GM21367 (cell line): ENCODE results near the gene NELFCD.
"Not testable (repeated sequence)": the region's sequence is repeated elsewhere in the genome, so short reads cannot be mapped to it uniquely, and the experiment has no call there.

Experiments
- ATAC-seq: cut with Tn5 transposase; IDR thresholded peaks from one replicate; pipeline ENCODE4 v1.9.1; 2021; ENCODE audit not compliant: unreplicated experiment

The NELFCD gene

DNA sequence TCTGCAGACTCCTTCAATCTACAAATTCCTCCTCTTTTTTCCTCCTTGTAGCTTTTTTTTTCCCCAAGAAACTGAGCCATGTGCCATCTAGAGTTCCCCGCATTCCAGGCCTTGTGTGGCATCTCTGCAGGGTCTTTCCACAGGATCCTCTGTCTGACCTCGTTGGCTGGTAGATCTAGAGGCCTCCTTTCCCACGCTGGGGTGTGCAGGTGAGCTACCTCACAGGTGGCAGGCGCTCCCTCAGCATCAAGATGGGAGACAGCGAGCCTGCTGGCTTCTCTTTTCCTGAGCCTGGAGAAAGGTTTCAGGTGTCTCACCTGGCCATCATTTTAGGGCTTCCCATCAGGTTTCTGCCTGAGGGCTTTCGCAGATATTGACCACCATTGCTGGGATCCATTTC is 9.6 kb upstream of the NELFCD start:
- ATAC-seq: no peak

DNA sequence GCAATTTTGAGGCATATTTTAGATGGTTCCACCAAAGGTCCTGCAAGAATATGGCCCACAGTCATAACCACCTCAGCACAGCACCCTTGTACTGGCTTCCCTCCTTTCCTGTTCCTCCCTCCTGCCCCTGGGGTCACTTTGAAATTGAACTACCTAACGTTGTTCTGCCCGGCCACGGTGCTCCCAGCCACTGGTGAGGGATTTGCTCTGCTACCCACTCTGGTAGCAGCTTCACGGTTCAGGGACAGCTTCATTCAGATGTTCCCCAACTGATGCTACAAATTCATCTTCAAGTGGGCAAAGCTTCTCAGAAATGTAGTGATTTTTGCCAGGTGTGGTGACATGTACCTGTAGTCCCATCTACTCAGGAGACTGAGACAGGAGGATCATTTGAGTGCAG is 7.9 kb upstream of the NELFCD start:
- no peak for ATAC-seq

DNA sequence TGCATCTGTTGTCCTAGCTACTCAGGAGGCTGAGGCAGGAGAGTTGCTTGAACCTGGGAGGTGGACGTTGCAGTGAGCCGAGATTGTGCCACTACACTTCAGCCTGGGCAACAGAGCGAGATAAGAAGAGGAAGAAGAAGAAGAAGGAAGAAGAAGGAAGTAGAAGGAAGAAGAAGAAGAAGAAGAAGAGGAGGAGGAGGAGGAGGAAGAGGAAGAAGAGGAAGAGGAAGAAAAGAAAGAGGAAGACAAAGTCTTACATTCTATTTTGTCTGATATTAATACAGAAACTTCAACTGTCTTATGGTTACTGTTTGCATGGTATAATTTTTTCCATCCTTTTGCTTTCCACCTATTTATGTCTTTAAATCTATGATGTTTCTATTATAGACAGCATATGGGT is 7.2 kb upstream of the NELFCD start:
- no peak for ATAC-seq

DNA sequence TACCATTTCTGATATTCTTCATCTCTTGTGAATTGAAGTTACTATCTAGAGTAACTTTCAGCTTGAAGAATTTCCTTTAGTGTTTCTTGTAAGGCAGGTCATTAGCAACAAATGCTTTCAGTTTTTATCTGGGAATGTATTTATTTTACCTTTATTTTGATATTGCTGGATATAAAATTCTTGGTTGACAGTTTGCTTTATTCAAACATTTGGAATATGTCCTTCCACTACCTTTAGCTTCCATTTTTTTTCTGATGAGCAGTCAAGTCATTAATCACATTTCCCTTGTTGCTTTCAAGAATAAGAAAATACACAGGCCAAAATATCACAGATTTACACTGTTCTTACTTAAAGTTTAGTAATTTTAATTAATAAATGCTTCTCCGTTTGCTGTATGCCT is 5.7 kb upstream of the NELFCD start:
- ATAC-seq: no peak

DNA sequence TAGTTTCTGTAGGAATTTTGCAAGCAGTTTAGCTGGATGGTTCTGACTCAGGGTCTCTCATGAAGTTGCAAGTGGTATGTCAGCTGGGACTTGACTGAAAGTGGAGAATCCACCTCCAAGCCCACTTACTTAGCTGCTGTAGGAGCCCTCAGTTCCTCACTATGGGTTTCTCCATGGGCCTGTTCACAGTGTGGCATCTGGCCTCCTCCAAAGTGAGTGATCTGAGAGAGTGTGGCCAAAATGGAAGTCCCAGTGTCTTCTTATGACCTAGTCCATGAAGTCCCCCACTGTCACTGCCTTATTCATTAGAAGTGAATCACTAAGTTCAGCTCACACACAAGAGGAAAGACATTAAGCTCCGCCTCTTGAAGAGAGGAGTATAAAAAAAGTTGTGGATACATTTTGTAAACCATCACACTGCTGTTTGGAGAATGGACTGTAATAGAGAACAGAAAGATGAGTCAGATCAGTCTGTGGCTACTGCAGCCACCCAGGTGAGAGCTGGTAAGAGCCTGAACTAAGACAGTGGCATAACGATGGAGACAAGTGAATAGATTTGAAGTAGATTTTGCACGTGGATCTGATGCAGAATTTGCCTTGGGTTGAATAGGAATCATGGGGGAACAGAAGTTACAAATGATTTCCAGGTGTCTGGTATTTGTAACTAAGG is 4.9 kb upstream of the NELFCD start:
- ATAC-seq: no peak

DNA sequence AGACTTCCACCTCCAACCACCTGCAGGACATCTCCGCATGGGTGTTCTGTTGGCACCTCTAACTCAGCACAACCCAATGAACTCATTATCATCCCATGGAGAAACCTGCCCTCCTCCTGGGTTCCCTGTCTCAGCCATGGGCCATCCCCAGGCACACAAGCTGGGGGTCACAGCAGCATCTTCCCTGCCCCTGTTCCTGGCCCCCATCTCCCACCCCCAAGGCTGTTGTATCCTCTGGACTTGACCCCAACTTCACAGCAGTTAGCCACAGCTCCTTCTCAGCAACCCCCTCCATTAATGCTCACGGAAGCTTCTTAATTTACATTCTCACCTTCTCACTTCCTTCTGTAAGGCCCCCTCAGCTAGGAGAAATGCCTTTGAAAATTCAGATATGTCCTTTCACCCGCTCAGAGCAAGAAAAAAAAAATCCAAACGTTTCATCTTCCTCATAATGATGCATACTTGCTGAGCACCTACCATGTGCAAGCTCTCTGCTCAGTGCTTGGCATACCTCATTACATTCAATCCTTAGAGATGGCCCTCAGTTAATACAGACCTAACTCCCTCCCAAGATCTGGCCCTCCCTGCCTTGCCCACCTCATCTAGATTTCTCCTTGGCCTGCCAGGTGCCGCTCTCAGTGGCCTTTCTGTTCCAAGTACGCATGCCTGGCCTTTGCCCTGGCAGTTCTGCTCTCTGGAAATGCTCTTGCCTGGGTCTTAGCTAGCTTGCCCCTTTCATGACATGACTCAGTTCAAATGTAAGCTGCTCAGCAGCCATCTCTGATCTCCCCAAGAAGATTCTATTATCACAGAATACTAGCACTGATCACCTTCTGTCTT is 2.5 kb upstream of the NELFCD start:
- no peak for ATAC-seq

DNA sequence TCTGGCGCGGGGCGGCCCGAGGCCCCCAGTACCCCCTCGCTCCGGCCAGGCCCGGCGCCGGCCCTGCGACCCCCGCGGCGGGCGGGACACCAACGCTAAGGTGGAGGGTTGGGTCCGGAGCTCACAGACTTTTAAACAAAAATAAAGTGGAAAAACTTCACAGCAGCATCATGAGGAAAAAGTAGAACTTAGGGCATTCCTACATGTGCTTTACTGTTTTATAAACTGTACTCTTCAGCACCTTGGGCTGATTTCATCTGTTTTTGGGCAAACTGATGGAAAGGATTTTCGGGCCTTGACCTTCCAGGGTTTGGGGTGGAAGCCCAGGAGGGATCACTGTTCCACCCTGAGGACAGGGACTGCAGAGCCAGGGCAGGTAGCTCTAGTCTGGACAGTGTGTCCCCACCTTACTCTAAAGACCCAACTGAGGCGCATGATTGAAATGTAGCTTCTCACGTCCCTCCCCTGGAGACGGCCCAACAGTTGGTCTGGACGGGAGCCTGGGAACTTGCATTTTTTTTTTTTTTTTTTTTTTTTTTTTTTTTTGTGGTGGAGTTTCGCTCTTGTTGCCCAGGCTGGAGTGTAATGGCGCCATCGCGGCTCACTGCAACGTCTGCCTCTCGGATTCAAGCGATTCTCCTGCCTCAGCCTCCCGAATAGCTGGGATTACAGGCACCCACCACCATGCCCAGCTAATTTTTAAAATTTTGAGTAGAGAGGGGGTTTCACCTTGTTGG is 740 bp downstream of the NELFCD start:
- no peak for ATAC-seq

DNA sequence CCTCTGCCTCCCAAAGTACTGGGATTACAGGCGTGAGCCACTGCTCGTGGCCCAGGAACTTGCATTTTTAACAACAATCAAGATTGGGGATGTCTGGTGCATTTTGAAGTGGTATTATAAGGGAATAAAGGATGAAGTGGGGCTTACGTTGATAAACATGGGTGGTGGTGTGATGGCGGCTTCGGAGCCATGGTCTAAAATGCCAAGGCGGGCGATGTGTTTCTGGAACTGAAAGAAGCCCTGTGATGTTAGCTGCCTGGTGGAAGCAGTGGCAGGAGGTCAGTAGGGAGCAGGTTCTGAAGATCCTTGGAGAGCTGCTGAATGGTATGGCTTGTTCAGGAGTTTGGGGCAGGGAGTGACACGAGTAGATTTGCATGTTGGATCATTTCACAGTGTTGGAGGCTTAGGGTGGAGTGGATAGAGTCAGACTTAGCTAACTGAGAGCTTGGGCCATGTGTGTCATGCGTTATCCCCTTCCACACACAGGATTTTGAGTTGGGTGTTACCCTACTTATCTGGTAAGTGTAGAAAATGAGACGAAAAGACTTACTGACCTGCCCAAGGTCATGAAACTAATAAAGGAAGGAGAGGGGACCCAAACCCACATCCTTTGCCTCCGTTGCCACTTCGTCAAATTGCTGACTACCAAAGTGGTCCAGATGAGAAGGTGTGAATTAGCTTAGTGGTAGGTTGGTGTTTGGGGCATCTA is 1.5 kb downstream of the NELFCD start:
- ATAC-seq: no peak

DNA sequence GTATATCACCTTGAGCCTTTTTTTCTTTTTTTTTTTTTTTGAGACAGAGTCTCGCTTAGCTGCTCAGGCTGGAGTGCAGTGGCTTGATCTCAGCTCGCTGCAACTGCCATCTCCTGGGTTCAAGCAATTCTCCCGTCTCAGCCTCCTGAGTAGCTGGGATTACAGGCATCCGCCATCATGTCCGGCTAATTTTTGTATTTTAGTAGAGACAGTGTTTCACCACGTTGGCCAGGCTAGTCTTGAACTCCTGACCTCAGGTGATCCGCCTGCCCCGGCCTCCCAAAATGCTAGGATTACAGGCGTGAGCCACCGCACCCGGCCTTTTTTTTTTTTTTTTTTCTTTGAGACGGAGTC is 2.0 kb downstream of the NELFCD start:
- ATAC-seq: not testable (repeated sequence)

DNA sequence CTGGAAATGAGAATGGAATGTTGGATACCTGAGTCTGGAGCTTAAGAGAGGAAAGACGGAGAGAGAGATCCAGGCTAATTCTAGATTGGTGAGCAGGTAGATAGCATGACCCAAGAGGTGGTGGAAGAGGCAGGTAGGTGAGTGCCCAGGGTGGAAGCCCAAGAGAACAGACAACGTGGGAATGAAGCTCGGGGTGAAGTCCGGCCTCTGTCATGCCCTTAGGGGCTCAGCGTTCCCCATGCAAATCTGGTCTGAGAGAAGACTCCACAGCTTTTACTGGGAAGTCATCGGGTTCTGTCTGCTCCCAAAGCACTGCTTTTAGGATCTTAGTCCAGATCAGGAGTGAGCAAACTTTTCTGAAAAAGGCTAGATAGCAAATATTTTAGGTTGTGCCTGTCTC is 3.6 kb downstream of the NELFCD start:
- no peak for ATAC-seq

DNA sequence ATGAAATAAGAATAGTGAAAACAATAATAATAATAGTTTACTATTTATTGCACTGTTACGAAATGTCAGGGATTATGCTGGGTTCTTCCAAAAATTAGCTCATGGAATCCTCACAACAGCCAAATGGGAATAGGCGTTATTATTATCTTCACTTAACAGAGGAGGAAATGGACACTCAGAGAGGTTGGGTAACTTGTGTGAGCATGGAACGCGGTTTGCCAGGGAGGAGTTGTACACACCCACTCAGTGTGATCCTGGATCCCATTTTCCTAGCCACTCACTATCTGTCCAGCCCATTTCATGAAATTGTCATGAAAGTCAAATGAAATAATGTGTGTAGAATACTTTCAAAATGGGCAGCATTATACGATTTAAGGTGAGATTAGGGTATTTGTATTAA is 4.6 kb downstream of the NELFCD start:
- ATAC-seq: no peak

DNA sequence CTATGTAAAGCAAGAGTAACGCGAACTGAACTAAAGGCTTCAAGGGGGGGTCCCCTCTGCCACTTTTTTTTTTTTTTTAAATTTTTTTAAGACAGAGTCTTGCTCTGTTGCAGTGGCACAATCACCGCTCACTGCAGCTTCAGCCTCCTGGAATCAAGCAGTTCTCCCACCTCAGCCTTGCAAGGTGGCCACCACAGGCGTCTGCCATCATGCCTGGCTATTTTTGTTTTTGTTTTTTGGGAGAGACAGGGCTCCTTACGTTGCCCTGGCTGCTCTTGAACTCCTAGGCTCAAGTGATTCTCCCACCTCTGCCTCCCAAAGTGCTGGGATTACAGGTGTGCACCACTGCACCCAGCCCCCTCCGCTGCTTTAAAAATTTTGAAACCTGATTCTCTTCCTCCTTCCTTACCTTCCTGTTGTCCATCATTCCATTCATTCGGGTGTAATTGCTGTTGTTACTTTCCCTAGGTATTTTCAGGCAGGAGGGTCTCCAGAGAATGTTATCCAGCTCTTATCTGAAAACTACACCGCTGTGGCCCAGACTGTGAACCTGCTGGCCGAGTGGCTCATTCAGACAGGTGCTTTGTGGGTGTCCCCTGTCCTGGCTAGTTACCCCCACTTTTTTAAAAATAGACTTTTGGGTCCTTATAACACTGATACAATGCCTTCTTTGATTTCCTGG is 5.4 kb downstream of the NELFCD start:
- ATAC-seq: no peak

DNA sequence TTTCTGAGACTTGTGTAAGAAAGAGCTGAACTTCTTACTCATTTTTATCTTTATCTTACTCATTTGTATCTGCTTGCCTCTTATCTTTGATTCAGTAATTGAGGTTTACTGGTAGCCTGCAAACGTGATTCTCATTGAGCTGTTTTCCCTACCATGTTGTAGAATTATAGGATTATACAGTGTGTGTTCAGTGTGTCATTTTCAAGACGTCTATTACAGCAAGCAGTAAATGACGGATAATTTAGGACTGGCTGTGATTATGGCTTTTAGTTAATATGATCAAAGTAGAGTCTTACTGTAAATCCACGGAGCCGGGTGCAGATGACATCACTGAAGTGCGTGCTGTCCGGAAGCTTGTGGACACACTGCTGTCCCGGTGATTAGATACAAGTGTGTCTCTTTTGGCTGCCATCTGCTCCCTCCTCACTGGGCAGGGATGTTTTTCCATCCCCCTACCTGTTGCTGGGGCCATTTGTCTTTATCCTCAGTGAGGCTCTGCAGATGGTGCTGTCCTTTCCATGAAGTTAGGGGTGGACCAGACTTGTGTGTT is 6.0 kb downstream of the NELFCD start:
- ATAC-seq: no peak

DNA sequence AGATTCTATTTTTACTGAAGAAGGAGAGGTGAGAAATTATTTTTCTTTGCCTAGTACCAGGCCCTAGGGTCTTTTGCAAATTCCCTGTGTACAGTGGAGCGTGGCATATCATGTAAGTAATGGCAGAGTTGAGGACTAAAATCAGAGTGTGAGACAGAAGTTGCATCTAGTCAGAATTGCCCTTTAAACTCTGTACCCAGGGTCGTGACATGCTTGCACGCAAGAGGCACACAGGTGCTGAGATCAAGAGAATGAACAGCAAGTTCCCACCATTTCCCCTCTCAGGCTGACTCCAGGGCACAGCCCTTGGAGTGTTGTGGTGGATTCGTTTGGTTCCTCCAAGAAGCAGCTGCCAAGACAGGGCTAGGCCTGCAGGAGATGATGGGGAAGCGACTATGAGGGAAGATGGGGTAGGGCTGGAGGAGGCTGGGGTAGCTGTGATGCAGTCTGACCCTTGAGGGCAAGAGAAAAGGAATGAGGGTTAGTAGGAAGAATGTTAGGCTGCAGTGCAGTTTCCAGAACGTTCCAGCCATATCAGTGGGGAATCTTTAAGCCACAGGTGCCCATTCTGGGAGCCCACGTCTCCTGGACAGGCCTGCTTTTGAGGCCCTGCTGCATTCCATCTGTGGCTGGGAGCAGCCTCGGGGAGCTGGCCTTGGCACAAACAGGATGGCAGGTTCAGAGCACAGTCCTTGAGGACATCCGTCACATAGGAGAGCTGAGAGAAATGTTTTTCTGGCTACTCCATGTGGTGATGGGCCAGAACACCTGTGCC is 6.9 kb downstream of the NELFCD start:
- no peak for ATAC-seq

DNA sequence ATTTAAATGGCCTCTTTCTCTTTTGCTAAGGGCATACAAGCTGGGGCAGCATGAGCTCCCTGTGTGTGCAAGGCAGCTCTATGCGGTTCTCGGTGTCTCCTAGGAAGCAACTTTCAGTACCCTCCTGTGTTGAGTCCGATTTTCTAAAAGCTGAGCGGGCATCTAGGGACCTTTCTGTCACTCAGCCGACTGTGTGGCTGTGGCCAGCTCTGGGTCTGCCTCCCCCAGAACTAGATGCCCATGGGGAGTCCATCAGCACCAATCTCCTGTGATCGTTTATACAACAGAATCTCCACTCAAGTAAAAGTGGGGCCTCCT is 7.5 kb downstream of the NELFCD start:
- ATAC-seq: no peak

DNA sequence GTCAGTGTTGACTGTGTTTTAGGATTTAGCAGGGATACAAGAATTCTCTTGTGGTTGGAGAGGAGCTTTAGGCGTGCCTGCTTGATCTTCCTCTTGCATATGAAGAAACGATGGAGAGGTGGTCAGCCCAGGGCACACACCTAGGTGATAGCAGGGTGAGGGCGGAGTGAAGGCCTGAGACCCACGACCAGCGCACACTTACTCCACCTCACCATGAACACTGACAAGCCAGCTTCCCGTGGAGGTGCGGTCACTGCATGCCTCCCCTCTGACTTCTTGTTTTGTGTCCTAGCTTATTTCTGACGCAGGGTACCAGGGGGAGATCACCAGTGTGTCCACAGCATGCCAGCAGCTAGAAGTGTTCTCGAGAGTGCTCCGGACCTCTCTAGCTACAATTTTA is 8.1 kb downstream of the NELFCD start:
- ATAC-seq: no peak

DNA sequence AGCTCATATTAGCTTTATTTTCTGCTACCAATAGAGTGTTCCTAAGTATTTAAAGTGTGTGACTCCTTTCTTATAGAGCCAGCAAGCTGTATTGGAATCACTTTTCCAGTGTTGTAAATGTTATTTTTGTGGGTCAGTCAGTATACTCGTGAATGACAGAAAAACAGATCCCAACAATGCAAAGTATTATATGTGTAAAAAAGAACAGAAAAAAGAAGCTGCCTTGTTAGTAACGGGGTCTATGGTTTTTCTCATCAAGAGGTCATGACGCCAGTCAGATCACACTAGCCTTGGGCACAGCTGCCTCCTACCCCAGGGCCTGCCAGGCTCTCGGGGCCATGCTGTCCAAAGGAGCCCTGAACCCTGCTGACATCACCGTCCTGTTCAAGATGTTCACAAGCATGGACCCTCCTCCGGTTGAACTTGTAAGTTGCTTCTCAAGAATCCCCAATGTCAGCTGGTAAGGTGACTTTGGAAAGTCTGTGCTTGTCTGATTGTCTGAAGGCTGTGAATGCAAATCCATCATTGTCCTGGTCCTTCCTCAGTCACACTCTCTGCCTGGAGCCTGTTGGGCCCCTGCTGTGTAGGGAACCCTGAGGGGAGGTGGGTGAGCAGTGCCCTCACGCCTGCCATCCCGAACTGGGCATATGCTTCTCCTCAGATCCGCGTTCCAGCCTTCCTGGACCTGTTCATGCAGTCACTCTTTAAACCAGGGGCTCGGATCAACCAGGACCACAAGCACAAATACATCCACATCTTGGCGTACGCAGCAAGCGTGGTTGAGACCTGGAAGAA is 9.8 kb downstream of the NELFCD start:
- ATAC-seq: no peak

DNA sequence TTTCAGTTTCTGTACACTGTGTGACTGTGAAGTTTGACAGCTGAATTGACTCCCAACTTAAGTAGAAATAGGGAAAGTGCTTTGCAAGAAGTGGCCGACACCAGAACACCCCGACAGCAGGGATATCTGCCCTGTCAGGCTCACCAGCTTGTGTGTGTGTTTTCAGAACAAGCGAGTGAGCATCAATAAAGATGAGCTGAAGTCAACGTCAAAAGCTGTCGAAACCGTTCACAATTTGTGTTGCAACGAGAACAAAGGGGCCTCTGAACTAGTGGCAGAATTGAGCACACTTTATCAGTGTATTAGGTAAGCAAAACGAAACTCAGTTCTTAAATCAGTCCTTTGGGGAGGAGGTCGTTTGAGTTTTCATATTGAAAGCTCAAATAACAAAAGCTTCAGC is 10.7 kb downstream of the NELFCD start:
- no peak for ATAC-seq

DNA sequence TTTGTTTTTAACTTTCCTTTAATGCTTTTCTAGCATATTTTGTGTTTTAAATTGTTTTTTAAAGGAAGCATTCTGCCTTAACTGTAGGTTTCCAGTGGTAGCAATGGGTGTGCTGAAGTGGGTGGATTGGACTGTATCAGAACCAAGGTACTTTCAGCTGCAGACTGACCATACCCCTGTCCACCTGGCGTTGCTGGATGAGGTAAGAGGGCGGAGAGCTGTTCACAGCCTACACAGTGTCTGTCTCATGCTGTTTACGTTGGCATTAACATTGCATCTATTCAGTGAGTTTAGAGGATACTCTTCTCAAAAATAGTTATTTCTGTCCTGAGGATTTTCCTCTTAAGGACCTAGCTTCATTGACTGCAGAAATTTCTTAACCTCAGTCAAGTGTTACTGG is 11.9 kb downstream of the NELFCD start:
- ATAC-seq: no peak
